NCI-H1048 (cell line): ENCODE data around the gene COP1.

Source experiments
- DNase-seq: peaks from one replicate; lab custom pipeline; 2025; lab: John Stamatoyannopoulos, UW

Gene COP1

DNA sequence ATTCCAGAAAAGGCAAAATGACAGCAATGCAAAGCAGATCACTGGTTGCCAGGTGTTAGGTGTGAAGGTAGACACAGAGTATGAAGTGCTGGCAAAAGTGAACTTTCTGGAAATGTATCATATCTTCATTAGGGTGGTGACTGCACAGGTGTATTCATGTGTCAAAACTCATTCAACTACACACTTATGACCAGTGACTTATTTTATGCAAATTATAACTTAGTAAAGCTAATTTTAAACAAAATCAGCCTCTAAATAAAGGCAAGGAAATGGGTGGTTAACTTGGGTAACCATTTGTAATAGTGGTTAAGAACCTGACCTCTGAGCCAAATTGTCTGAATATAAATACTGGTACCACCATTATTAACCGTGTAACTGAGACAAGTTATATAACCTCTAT, 7.4 kb downstream of the COP1 start:
- DNase-seq, result no peak

DNA sequence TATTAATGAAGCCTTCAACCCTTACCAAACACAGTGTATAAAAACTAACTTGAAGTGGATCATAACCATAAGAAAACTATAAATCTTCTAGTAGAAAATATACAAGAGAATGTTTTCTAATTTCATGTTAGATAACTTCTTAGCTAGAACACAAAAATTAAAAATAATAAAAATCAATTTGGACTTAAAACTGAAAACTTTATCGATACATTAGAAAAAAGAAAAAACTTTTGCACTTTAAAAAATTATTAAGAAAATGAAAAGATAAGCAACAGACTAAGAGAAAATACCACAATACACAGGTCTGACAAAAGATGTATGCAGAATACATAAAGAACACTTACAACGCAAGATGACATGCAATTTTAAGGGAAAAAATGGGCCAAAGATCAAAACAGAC, 8.7 kb downstream of the COP1 start:
- DNase-seq, result no peak

DNA sequence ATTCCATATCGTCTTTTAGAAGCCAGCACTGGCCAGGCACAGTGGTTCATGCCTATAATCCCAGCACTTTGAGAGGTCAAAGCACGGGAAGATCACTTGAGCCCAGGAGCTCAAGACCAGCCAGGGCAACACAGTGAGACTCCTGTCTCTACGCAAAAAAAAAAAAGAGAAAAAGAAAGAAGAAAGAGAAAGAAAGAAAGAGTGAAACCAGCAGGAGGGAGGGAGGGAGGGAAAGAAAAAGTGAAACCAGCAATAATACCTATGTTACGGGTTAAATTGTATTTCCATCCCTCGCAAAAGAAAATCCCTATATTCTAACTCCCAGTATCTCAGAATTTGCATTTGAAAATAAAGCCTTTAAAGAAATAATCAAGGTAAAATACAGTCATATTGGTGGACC, 10.4 kb downstream of the COP1 start:
- DNase-seq, result no peak

DNA sequence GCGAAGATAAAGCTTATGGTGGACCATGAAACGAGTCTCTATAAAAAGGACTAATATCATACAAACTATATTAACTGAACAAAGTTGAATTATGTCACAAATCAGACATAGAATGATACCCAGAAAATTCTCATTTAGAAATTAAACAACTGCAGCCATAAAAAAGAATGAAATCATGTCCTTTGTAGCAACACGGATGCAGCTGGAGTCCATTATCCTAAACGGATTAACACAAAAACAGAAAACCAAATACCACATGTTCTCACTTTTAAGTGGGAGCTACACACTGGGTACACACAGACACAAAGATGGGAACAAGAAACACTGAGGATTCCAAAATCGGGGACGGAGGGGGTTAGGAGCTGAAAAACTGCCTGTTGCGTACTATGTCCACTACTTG, 11.5 kb downstream of the COP1 start:
- DNase-seq, result no peak

DNA sequence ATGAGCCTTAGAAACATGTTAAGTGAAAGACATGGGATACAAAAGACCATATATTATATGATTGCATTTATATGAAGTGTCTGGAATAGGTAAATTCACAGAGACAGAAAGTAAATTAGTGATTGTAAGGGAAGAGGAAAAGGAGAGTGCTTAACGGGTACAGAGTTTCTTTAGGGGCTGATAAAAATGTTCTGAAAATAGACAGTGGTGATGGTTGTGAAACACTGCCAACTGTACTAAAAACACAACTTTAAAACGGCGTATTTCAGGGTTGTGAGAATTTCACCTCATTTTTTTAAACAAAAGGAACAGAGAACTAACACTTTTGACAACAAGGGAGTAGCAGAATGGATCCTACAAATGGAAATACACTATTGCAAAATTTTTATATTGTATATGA, 13.4 kb downstream of the COP1 start:
- DNase-seq, result no peak

DNA sequence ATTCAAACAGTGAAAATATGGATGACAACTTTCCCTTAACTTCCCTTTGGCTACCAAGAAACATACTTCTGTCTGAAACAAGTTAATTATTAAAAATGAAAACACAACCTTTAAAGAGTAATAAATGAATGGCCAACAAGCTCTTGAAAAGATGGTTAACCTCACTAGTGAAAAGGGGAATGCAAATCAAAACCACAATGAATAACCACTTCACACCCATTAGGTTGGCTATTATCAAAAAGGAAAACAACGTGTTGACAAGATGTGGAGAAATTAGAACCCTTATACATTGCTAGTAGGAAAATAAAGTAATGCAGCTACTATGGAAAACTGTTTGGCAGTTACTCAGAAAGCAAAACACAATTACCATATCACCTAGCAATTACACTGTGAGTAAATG, 14.1 kb downstream of the COP1 start:
- no peak for DNase-seq

- no peak for DNase-seq
Measured at GRCh38 chr1:176188604-176189003, 18.5 kb downstream of the COP1 start.

GRCh38 chr1:176187001-176187400, 20.1 kb downstream of the COP1 start:
- no peak for DNase-seq

DNA sequence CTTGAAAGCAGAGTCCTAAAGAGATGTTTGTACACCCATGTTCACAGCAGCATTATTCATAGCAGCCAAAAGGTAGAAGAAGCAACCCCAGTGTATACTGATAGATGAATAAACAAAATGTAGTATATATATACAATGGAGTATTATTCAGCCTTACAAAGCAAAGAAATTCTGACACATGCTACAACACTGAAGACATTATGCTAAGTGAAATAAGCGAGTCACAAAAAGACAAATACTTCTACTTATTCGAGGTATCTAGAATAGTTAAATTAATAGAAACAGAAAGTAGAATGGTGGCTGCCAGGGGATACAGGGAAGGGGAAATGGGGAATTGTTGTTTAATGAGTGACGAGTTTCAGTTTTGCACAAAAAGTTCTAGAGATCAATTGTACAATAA, 23.5 kb downstream of the COP1 start:
- no peak for DNase-seq

DNA sequence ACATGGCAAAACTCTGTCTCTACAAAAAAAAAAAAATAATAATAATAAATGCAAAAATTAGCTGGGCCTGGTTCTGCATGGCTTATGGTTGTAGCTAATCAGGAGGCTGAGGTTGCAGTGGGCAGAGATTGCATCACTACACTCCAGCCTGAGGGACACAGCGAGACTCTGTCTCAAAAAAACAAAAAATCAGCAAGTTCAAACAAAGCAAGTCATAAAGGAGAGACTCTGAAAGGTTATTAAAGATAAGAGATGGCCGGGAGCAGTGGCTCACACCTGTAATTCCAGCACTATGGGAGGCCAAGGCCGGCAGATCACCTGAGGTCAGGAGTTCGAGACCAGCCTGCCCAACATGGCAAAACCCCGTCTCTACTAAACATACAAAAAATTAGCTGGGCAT, 28.8 kb downstream of the COP1 start:
- DNase-seq, result no peak

- DNase-seq, result no peak
Measured at GRCh38 chr1:176177764-176178163, 29.3 kb downstream of the COP1 start.

GRCh38 chr1:176174108-176174507, 33.0 kb downstream of the COP1 start:
- no peak for DNase-seq

DNA sequence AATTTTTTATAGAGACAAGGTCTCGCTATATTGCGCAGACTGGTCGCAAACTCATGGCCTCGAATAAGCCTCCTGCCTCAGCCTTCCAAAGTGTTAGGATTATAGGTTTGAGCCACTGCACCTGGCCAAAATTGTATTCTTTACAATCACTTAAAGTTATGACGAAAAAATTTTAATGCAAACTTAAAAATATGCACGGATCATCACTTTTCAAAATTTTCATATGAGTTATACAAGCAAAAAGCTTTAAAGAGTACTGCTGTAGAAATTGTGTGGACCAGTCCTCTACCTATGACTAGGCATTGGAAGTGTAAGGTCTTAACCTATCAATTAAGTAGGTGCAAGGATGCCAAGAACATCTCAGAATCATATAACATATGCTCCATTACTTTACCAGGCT, 34.9 kb downstream of the COP1 start:
- no peak for DNase-seq

GRCh38 chr1:176167210-176167609, 39.9 kb downstream of the COP1 start:
- DNase-seq, result no peak

DNA sequence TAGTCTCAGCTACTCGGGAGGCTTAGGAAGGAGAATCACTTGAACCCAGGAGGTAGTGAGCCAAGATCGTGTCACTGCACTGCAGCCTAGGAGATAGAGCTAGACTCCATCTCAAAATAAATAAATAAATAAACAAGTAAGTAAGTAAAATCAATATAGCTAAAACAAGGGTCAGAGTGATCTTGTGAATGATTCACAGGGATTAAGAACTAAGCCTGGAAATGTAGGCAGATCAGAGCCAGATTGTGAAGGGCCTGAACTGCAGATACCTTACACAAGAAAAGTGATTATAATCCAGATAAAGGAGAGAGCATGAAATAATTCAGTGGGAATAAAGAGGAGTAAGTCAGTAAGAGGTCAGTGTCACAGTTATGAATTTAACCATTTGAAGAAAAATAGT, 41.5 kb downstream of the COP1 start:
- DNase-seq, result no peak

DNA sequence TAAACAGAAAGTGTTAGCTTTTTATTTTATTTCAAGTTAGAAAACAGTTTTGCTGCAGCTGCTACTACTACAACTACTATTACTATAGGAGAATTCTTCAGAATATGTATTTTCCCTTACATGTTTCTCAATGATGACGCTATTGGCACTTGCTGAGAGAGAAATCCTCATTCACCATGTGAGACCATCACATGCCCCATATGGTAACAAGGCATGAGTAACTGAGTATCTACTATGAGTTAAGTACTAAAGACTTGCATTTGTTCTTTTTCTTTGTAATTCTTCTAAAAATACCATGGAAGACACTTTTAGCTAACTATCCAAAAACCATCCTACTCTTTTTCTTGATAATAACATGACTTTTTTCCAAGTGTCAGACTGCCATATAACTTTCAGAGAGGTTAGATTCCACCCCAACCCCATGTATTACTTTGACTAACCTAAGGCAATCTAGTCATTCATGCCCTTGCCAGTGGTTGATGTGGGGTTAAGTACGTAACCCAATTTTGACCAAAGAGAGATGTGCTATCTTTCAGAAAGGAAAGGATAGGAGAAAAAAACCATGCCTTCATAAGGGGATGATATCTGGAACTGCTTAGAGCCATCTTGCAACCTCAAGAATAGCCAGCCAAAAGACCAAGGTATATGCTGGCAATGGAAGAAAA, 42.9 kb downstream of the COP1 start:
- no peak for DNase-seq

DNA sequence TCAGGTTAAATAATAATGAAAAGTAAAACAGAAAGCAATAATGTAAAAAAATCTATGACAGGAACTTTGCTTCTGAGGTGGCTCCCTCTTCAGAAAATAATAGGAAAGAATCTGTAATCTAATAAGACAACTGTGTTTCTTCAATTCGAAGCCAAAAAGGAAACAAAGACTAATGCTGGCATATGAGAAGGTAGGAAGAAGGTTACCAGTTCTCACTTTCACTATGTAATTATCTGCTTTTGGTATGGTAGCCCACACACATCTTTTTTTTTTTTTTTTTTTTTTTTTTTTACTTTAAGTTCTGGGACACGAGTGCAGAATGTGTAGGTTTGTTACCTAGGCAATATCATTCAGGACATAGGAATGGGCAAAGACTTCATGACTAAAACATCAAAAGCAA, 47.1 kb downstream of the COP1 start:
- DNase-seq, result no peak

GRCh38 chr1:176157995-176158394, 49.1 kb downstream of the COP1 start:
- no peak for DNase-seq

DNA sequence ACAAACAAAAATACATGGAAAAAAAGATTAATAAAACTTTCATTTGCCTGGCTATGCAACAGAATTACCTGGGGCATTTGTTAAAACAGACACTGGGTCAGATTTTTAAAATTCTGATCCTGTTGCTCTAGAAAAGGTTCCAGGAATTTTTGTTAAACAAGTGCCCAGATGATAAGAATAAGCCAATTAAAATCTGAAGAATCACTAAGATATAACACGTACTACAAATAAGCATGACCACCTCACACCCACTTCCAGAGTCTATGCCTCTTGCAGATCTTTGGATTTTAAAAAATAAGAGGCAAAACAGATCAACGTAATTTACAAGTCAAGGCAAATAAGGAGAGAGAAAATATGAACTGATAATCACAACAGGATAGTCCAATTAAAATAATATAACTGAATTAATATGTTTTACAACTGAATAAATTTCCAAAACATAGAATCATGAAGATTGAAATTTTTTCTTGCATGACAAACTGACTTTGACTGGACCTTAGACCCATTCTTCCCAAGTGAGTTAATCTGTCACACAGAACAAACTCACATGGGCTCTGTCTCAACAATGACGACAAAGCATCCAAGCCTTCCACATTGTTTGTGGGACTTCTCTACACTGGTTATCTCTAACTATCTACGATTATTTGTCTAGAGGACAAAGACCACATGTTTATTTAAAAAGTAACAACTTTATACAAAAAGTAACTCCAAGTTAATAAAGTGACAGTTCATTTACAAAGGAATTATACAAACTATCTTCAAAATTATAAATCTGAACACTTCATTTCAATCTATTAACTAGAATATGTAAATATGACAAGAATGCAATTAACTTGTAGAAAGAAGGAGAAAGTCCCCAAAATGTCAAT, 56.9 kb downstream of the COP1 start:
- no peak for DNase-seq

- DNase-seq, result no peak
Measured at GRCh38 chr1:176144526-176144925, 62.6 kb downstream of the COP1 start.

DNA sequence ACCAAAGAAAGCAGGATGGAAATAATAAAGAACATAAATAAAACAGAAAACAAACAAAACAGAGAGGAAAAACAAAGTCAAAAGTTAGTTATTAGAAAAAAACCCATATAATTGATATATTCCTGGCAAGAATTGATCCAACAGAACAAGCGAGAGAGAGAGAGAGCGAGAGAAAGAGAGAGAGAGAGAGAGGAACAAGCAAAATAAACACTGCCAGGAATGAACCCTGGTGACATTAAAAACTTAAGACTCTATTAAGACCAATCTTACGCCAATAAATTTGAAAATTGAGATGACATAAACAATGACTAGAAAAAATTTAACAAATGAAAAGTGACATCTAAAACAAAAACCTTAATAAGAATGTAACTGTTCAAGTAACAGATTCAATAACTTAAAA, 64.1 kb downstream of the COP1 start:
- DNase-seq, result no peak

DNA sequence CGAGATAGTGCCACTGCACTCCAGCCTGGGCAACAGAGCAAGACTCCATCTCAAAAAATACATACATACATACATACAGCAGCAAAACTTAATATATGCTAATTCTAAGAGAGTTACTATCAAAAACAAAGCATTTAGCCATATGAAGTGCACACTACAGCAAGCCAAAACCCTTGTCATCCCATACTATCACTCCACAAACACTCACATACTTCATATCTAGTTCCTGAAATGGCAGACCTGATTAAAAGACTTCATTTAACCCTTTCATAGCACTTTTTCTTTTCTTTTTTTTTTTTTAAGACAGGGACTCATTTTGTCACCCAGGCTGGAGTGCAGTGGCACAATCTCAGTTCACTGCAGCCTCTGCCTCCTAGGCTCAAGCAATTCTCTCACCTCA, 65.6 kb downstream of the COP1 start:
- DNase-seq, result no peak

GRCh38 chr1:176136891-176137290, 70.2 kb downstream of the COP1 start:
- no peak for DNase-seq

GRCh38 chr1:176134666-176135065, 72.4 kb downstream of the COP1 start:
- no peak for DNase-seq
